ENCODE measurements around the gene HID1.

DNA sequence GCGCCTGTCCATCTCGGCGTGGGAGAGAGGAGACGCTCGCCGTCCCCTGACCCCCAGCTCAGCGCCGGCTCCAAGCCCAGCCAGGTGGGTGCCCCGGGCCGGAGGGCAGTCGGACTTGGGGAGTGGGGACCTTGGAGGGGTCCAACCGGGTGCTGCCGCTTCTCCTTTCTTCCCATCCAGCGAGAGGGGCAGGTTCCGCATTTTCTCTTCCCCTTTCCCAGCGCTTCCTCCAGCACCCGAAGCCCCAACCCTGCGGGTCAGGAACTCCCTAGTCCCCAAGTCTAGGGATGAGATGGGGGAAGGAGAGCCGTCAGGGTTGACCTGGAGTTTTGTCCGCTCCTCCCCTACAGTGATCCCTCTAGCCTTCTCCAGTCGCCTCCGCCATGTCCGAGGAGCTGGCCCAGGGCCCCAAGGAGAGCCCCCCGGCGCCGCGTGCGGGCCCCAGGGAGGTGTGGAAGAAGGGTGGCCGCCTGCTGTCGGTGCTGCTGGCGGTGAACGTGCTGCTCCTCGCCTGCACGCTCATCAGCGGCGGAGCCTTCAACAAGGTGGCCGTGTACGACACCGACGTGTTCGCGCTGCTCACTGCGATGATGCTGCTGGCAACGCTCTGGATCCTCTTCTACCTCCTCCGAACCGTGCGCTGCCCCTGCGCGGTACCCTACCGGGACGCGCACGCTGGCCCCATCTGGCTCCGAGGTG lies 48.2 kb downstream of the HID1 start, which contains the start of gene OTOP2:
- TF ChIP-seq, protein P1, sequence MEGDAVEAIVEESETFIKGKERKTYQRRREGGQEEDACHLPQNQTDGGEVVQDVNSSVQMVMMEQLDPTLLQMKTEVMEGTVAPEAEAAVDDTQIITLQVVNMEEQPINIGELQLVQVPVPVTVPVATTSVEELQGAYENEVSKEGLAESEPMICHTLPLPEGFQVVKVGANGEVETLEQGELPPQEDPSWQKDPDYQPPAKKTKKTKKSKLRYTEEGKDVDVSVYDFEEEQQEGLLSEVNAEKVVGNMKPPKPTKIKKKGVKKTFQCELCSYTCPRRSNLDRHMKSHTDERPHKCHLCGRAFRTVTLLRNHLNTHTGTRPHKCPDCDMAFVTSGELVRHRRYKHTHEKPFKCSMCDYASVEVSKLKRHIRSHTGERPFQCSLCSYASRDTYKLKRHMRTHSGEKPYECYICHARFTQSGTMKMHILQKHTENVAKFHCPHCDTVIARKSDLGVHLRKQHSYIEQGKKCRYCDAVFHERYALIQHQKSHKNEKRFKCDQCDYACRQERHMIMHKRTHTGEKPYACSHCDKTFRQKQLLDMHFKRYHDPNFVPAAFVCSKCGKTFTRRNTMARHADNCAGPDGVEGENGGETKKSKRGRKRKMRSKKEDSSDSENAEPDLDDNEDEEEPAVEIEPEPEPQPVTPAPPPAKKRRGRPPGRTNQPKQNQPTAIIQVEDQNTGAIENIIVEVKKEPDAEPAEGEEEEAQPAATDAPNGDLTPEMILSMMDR (IDR thresholded peaks at IDR 0.05), result no peak
- TF ChIP-seq EP300 (IDR thresholded peaks at IDR 0.05) (no peak), POLR2A (IDR thresholded peaks at IDR 0.05) (no peak)
